GM19238 (cell line): ENCODE data around the gene PRR16.

Experiments used
- DNase-seq: peaks from one replicate; pipeline ENCODE4 v3.0.0; 2011; ENCODE audit warnings: low spot score; ENCODE audit not compliant: insufficient read length

PRR16 gene

GRCh38 chr5:120463006-120463680 lies 957 bp upstream of the PRR16 start:
- no peak for DNase-seq

- DNase-seq = no peak
Observed at GRCh38 chr5:120464627-120465435, 731 bp downstream of the PRR16 start.

- no peak for DNase-seq
Observed at GRCh38 chr5:120465436-120465961, 1.4 kb downstream of the PRR16 start.

GRCh38 chr5:120466341-120467006 lies 2.4 kb downstream of the PRR16 start:
- no peak for DNase-seq

GRCh38 chr5:120471971-120472370 lies 7.9 kb downstream of the PRR16 start:
- DNase-seq = no peak

- DNase-seq = no peak
Observed at GRCh38 chr5:120472911-120473310, 8.8 kb downstream of the PRR16 start.

- DNase-seq = no peak
Observed at GRCh38 chr5:120473332-120473731, 9.2 kb downstream of the PRR16 start.

GRCh38 chr5:120476063-120476462 lies 12.0 kb downstream of the PRR16 start:
- DNase-seq = no peak

GRCh38 chr5:120479066-120479465 lies 15.0 kb downstream of the PRR16 start:
- no peak for DNase-seq

- no peak for DNase-seq
Observed at GRCh38 chr5:120499876-120500563, 35.9 kb downstream of the PRR16 start.

- no peak for DNase-seq
Observed at GRCh38 chr5:120502531-120502930, 38.4 kb downstream of the PRR16 start.

GRCh38 chr5:120503341-120503740 lies 39.2 kb downstream of the PRR16 start:
- no peak for DNase-seq

- DNase-seq = no peak
Observed at GRCh38 chr5:120504057-120504456, 40.0 kb downstream of the PRR16 start.

GRCh38 chr5:120507197-120507596 lies 43.1 kb downstream of the PRR16 start:
- no peak for DNase-seq

GRCh38 chr5:120507800-120508463 lies 43.8 kb downstream of the PRR16 start:
- no peak for DNase-seq

GRCh38 chr5:120509053-120509452 lies 45.0 kb downstream of the PRR16 start:
- no peak for DNase-seq

GRCh38 chr5:120510098-120510637 lies 46.1 kb downstream of the PRR16 start:
- no peak for DNase-seq

- no peak for DNase-seq
Observed at GRCh38 chr5:120510994-120511686, 47.0 kb downstream of the PRR16 start.

- no peak for DNase-seq
Observed at GRCh38 chr5:120512068-120512467, 48.0 kb downstream of the PRR16 start.
